Prostate gland (tissue), 2 donors: ENCODE data around the gene POLD1. TPM values are rescaled to one million over a fixed set of nuclear protein-coding genes. Genes with fewer than 3 reads are reported as not detected.
"Not testable (repeated sequence)": the region's sequence is repeated elsewhere in the genome, so short reads cannot be mapped to it uniquely, and the experiment has no call there.

Experiments used
- DNase-seq: peaks from one replicate; pipeline ENCODE4 v3.0.0-alpha.2; 2019; ENCODE audit warnings: low spot score
- H3K27ac ChIP-seq, 2 donors: fragments of 200-600 bp; sonication (generic); 2 replicates each; pipeline ENCODE4 v1.5.1; 2017 to 2019
- H3K27me3 ChIP-seq: fragments of 200-600 bp; sonication (generic); replicated peaks from 2 replicates; pipeline ENCODE4 v1.5.1; 2019; ENCODE audit not compliant: insufficient read depth
- H3K36me3 ChIP-seq, 2 donors: fragments of 200-600 bp; sonication (generic); 1 replicate in 1 of 2; 2 replicates in 1 of 2; pipeline versions ENCODE4 v1.5.1 to v1.8.1; 2017 to 2019
- H3K4me1 ChIP-seq: fragments of 200-600 bp; sonication (generic); replicated peaks from 2 replicates; pipeline ENCODE4 v1.5.1; 2019
- H3K4me3 ChIP-seq, 2 donors: fragments of 200-600 bp; sonication (generic); 2 replicates each; pipeline ENCODE4 v1.5.1; 2017 to 2019
- H3K9me3 ChIP-seq: fragments of 200-600 bp; sonication (generic); 2 replicates; pipeline ENCODE4 v1.5.1; 2017
- POLR2A ChIP-seq: fragments of 450-650 bp; IDR thresholded peaks from one replicate; pipeline ENCODE4 v1.6.1; 2016; ENCODE audit warnings: antibody characterized with exemption, mild to moderate bottlenecking
- POLR2AphosphoS5 ChIP-seq: sonication (generic); formaldehyde crosslinking; IDR thresholded peaks from one replicate; pipeline ENCODE4 v1.6.1; 2017; ENCODE audit warnings: antibody characterized with exemption
- WGBS: methylation state at CpG from one replicate; pipeline ENCODE4 v1.1.5; 2018; 5-methylcytosine and 5-hydroxymethylcytosine counted together
- intact Hi-C: fragments of 100-400 bp; cut with DNase I; formaldehyde crosslinking; loops from one replicate; pipeline ENCODE4 v1.14.2; 2022
- total RNA-seq, 2 donors: library from RNA; depleted of rRNA; stranded (reverse); fragments of >200 nt; gene quantifications; one replicate each; pipeline ENCODE4 v1.1.0, GENCODE V29; 2016
- TF ChIP-seq, protein P1 (sequence below), 4 experiments: fragments of 200-600 bp in 2 of 4; fragments of 450-650 bp in 2 of 4; sonication (generic) in 2 of 4; IDR thresholded peaks; 1 replicate in 3 of 4; 2 replicates in 1 of 4; pipeline ENCODE4 v1.5.1; 2016 to 2019; ENCODE audit warnings: antibody characterized with exemption in 4 of 4, mild to moderate bottlenecking in 2 of 4, moderate library complexity in 2 of 4

POLD1 gene
- total RNA-seq, 2 donors from 2014 or later, result 15.6 to 35.7 TPM

GRCh38 chr19:50434525-50434924 lies 50.4 kb downstream of the POLD1 start:
- intact Hi-C loops, result no loop called here
- TF ChIP-seq POLR2AphosphoS5 (no peak), POLR2A (no peak)
- TF ChIP-seq, protein P1, sequence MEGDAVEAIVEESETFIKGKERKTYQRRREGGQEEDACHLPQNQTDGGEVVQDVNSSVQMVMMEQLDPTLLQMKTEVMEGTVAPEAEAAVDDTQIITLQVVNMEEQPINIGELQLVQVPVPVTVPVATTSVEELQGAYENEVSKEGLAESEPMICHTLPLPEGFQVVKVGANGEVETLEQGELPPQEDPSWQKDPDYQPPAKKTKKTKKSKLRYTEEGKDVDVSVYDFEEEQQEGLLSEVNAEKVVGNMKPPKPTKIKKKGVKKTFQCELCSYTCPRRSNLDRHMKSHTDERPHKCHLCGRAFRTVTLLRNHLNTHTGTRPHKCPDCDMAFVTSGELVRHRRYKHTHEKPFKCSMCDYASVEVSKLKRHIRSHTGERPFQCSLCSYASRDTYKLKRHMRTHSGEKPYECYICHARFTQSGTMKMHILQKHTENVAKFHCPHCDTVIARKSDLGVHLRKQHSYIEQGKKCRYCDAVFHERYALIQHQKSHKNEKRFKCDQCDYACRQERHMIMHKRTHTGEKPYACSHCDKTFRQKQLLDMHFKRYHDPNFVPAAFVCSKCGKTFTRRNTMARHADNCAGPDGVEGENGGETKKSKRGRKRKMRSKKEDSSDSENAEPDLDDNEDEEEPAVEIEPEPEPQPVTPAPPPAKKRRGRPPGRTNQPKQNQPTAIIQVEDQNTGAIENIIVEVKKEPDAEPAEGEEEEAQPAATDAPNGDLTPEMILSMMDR (IDR thresholded peaks at IDR 0.05), result no peak
- no peak for DNase-seq
- WGBS, result 36% methylated on average over 9 of the region's 12 CpGs
- no peaks in the 10 kb centered on the region for H3K36me3 ChIP-seq
- no peaks in the 10 kb centered on the region for H3K9me3 ChIP-seq
- H3K4me1 ChIP-seq, result no peaks in the 10 kb centered on the region
- H3K4me3 ChIP-seq, result no peak overlapping the region
- H3K27me3 ChIP-seq, result no peaks in the 10 kb centered on the region
- H3K27ac ChIP-seq, result no peak overlapping the region

DNA sequence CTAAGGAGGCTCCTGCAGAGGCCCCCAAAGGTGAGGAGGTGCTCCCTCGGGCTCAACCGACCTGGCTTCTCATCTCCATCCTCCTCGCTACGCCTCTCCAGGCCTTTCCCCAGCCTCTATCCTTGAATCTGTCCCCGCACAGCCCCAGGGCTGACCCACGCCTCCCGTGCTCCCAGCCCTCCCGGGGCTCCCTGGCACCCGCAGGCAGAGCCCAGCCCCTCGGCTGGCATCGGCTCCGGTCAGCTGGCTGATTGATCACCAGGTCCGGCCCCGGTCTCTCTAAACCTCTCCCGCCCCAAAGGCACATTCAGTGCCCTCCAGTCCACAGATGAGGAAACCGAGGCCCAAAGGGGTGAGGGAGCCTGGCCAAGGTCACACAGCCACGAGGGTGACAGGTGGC lies 51.1 kb downstream of the POLD1 start:
- H3K4me3 ChIP-seq, result no peak overlapping the region
- TF ChIP-seq, protein P1 (IDR thresholded peaks at IDR 0.05), result no peak
- no peak for TF ChIP-seq POLR2A
- TF ChIP-seq POLR2AphosphoS5, result no peak
- WGBS, result 79% methylated on average over 17 of the region's 17 CpGs
- H3K4me1 ChIP-seq, result no peaks in the 10 kb centered on the region
- intact Hi-C loops, result no loop called here
- H3K9me3 ChIP-seq, result no peaks in the 10 kb centered on the region
- DNase-seq, result no peak
- H3K27ac ChIP-seq, result no peak overlapping the region
- H3K27me3 ChIP-seq, result no peaks in the 10 kb centered on the region
- H3K36me3 ChIP-seq, result no peaks in the 10 kb centered on the region

DNA sequence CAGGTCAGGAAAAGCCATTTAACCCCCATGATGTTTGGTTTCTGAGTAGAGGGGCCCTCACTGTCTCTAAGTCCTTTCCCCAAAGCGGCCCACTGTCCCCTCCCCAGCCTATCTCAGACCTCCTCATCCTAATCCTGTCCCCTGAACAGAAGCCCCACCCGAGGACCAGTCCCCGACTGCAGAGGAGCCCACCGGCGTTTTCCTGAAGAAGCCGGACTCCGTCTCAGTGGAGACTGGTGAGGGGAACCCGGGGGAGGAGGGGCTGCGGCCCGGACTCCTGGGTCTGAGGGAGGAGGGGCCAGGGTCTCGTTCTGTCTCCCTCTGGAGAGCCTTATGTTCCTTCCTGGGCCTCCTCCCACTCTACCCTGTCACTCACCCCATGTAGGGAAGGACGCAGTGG lies 51.5 kb downstream of the POLD1 start:
- Histone ChIP-seq H3K4me3 (no peak overlapping the region), H3K4me1 (no peaks in the 10 kb centered on the region), H3K36me3 (no peaks in the 10 kb centered on the region), H3K27me3 (no peaks in the 10 kb centered on the region), H3K9me3 (no peaks in the 10 kb centered on the region), H3K27ac (no peak overlapping the region)
- TF ChIP-seq POLR2A (no peak), POLR2AphosphoS5 (no peak)
- TF ChIP-seq, protein P1 (IDR thresholded peaks at IDR 0.05), result no peak
- no peak for DNase-seq
- intact Hi-C loops, result no loop called here
- WGBS, result 70% methylated on average over 12 of the region's 12 CpGs

- Histone ChIP-seq H3K27ac (no peak overlapping the region), H3K4me1 (no peaks in the 10 kb centered on the region), H3K4me3 (no peak overlapping the region), H3K9me3 (no peaks in the 10 kb centered on the region), H3K27me3 (no peaks in the 10 kb centered on the region), H3K36me3 (no peaks in the 10 kb centered on the region)
- DNase-seq, result no peak
- no peak for TF ChIP-seq POLR2AphosphoS5
- TF ChIP-seq, protein P1 (IDR thresholded peaks at IDR 0.05), result no peak
- no peak for TF ChIP-seq POLR2A
- WGBS, result 85% methylated on average over 5 of the region's 5 CpGs
- intact Hi-C loops, result no loop called here
Observed at GRCh38 chr19:50437862-50438449, 53.8 kb downstream of the POLD1 start.

DNA sequence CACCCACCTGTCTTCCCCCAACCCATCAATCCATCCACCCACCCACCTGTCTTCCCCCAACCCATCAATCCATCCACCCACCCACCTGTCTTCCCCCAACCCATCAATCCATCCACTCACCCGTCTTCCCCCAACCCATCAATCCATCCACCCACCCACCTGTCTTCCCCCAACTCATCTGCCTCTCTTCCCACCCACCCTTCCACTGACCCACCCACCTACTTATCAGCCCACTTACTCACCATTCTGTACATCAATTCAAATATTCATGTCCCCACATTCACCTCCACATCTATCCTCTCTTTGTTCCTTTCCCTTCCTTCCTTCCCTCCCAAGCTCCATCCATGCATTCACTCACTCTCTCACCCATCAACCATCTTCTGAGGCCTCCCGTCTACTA lies 55.0 kb downstream of the POLD1 start:
- H3K27ac ChIP-seq, H3K27me3 ChIP-seq, DNase-seq, H3K4me3 ChIP-seq, H3K4me1 ChIP-seq, H3K9me3 ChIP-seq, H3K36me3 ChIP-seq, intact Hi-C loops: not testable (repeated sequence)
- 72% methylated on average over 2 of the region's 2 CpGs for WGBS
